HUES64 (cell line): Measurements from ENCODE around the gene CSPG4.
A peak's percentile ranks its signal among the peaks of the same experiment; 100 is the strongest.

ENCODE experiments used
- H3K27ac ChIP-seq: 2 replicates; pipeline ENCODE4 v1.7.0; 2013; ENCODE audit warnings: low read depth, low read length, inconsistent platforms
- H3K27me3 ChIP-seq: 2 replicates; pipeline ENCODE4 v1.6.1; 2013; ENCODE audit warnings: mild to moderate bottlenecking, low read length; ENCODE audit not compliant: insufficient read depth
- H3K36me3 ChIP-seq: 2 replicates; pipeline ENCODE4 v1.6.1; 2013; ENCODE audit warnings: mild to moderate bottlenecking, low read length; ENCODE audit not compliant: insufficient read depth
- H3K4me1 ChIP-seq: 2 replicates; pipeline ENCODE4 v1.6.1; 2013; ENCODE audit warnings: mild to moderate bottlenecking, low read length, moderate library complexity; ENCODE audit not compliant: insufficient read depth
- H3K4me3 ChIP-seq: 2 replicates; pipeline ENCODE4 v1.5.1; 2013; ENCODE audit warnings: mild to moderate bottlenecking, low read length, moderate library complexity
- H3K9ac ChIP-seq: 2 replicates; pipeline ENCODE4 v1.6.1; 2013; ENCODE audit warnings: mild to moderate bottlenecking, low read depth, low read length
- H3K9me3 ChIP-seq: 2 replicates; pipeline ENCODE4 v1.6.1; 2013; ENCODE audit warnings: low read depth, low read length; ENCODE audit not compliant: insufficient read depth
- WGBS: fragments of 150-250, 120-280 bp; methylation state at CpG from one replicate; pipeline ENCODE4 v1.1.7; 2013; ENCODE audit warnings: missing lambda C conversion rate; 5-methylcytosine and 5-hydroxymethylcytosine counted together

The CSPG4 gene

GRCh38 chr15:75646944-75647364, 65.7 kb downstream of the CSPG4 start:
- Histone ChIP-seq H3K27me3 (peaks cover 15% of the 10 kb centered on the region), H3K4me1 (peaks cover 22% of the 10 kb centered on the region), H3K9me3 (no peaks in the 10 kb centered on the region), H3K36me3 (peaks cover 19% of the 10 kb centered on the region), H3K9ac (peak overlapping the region; percentile 86), H3K4me3 (peak overlapping the region; percentile 83), H3K27ac (no peak overlapping the region; the same call in 1 of the 2 replicates)
- 5% methylated on average over 25 of the region's 26 CpGs for WGBS

- Histone ChIP-seq H3K4me3 (peak overlapping the region; percentile 83), H3K27ac (no peak overlapping the region)
- 60% methylated on average over 5 of the region's 5 CpGs for WGBS
These were observed 66.3 kb downstream of the CSPG4 start for GRCh38 chr15:75646112-75646943.

GRCh38 chr15:75644376-75644775, 68.3 kb downstream of the CSPG4 start:
- no peaks in the 10 kb centered on the region for H3K36me3 ChIP-seq
- H3K4me1 ChIP-seq: 0 out of 2 replicates have a peak, but pooled peaks cover 5% of the 10 kb centered on the region
- H3K4me3 ChIP-seq: no peak overlapping the region
- no peak overlapping the region for H3K27ac ChIP-seq
- 72% methylated on average over 2 of the region's 2 CpGs for WGBS
- no peak overlapping the region for H3K9ac ChIP-seq
- H3K9me3 ChIP-seq: no peaks in the 10 kb centered on the region
- peaks cover 15% of the 10 kb centered on the region for H3K27me3 ChIP-seq

More at GRCh38 chr15:75646112-75646943, 66.3 kb downstream of the CSPG4 start:
- Histone ChIP-seq H3K36me3 (peaks cover 18% of the 10 kb centered on the region), H3K9ac (0 out of 2 replicates have a peak overlapping the region, but pooled peaks have one; percentile 86), H3K4me1 (peaks cover 16% of the 10 kb centered on the region; the same call in 1 of the 2 replicates), H3K27me3 (peaks cover 15% of the 10 kb centered on the region), H3K9me3 (no peaks in the 10 kb centered on the region)

DNA sequence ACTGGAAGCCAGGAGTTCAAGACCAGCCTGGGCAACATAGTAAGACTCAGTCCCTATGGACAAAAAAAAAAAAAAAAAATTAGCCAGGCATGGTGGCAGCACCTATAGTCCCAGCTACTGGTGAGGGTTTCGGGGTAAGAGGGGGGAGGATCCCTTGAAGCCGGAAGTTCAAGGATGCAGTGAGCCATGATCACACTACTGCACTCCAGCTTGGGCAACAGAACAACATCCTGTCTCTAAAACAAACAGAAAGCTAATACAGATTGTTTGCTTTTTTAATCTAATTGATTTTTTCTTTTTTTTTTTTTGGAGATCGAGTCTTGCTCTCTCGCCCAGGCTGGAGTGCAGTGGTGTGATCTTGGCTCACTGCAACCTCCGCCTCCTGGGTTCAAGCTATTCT, 71.0 kb downstream of the CSPG4 start:
- H3K36me3 ChIP-seq: no peaks in the 10 kb centered on the region; the same call in 1 of the 2 replicates
- WGBS: 84% methylated on average over 5 of the region's 5 CpGs

DNA sequence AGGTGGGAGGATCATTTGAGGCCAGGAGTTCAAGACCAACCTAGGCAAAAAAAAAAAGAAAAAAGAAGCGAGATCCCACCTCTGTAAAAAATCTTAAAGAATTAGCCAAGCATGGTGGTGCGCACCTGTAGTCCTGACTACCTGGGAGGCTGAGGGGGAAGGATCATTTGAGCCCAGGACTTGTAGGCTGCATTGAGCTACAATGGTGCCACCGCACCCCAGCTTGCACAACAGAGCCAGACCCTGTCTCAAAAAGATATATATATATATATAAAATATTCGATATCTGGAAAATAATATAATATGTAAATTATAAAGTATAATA, 71.5 kb downstream of the CSPG4 start:
- no peaks in the 10 kb centered on the region for H3K9me3 ChIP-seq
- H3K4me1 ChIP-seq: peaks cover 9% of the 10 kb centered on the region; the same call in 1 of the 2 replicates
- H3K27ac ChIP-seq: no peak overlapping the region
- H3K4me3 ChIP-seq: peak overlapping the region; percentile 95
- H3K36me3 ChIP-seq: no peaks in the 10 kb centered on the region; the same call in 1 of the 2 replicates
- WGBS: 81% methylated on average over 2 of the region's 4 CpGs
- H3K27me3 ChIP-seq: peaks cover 5% of the 10 kb centered on the region
- H3K9ac ChIP-seq: peak overlapping the region; percentile 99

More for the DNA sequence above, 71.0 kb downstream of the CSPG4 start:
- H3K4me1 ChIP-seq: peaks cover 9% of the 10 kb centered on the region; the same call in 1 of the 2 replicates
- no peak overlapping the region for H3K4me3 ChIP-seq
- H3K9ac ChIP-seq: no peak overlapping the region
- H3K27me3 ChIP-seq: peaks cover 9% of the 10 kb centered on the region
- no peak overlapping the region for H3K27ac ChIP-seq
- H3K9me3 ChIP-seq: no peaks in the 10 kb centered on the region

DNA sequence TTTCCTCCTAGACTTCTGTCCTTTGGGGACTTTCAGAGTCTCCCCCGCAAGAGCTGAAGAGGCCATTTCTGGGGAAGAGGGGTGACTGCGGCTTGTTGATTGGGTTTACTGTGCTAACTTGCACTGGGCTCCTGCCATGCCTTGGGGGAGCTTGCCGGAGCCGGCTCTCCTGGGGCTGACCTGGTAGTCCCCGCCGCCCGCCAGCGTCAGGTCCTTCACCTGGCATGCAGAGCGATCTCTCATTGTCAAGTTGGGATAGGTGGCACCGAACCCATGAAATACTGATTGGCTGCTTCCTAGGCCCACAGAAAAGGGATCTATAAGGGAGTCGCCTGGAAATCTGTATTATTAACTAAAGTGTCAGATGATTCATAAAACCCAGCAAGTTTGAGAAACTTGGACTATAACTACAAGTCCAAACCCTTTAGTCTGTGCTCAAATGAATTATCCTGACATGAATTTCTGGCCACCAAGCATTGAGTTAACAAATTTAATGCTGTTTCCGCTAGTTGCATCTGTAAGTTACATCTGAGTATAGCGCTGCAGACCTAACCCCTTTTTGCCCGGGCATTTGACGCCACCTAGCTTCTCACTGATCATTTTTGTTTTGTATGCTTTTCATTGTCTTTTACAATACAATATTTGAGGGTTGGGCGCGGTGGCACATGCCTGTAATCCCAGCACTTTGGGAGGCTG, 72.0 kb downstream of the CSPG4 start:
- Histone ChIP-seq H3K36me3 (no peaks in the 10 kb centered on the region; the same call in 1 of the 2 replicates), H3K4me1 (peaks cover 9% of the 10 kb centered on the region; the same call in 1 of the 2 replicates), H3K9ac (peak overlapping the region; percentile 99), H3K4me3 (peak overlapping the region; percentile 95), H3K27me3 (no peaks in the 10 kb centered on the region), H3K9me3 (no peaks in the 10 kb centered on the region), H3K27ac (peak overlapping the region; percentile 91)
- 11% methylated on average over 17 of the region's 17 CpGs for WGBS

DNA sequence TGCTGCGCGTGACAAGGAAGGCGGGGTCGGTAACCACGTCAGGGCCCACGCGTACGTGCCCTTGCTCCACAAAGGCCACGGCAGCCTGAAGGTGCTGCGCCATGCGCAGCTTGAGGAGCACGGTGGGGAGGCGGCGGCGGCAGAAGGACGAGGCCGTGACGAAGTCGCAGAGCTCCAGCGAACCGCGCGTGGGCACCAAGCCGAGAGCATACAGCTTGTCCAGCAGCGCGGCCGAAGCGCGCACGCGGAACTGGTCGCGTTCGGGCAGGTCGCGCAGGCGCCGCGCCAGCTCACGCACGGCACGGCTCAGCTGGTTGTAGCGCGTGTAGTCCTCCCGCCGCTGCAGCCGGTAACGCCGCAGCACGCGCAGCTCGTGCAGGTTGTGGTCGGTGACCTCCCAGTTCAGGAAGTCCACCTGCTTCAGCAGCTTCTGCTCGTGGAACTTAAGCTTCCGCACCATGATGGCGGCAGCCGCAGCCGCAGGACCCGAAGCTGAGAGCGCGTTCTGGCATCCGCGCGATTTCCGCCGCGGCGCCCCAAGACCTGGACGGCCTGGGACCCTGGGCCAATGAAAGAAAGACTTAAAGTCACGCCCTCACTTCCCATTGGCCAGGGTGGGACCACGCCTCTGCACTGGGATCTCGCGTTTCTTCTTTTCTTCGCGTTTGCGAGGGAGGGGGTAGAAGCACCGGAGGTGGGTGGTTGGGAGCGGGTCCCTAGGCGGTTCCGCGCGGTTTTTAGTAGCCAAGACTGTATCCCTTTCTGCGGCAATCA, 72.8 kb downstream of the CSPG4 start, which contains the start of gene IMP3:
Gene IMP3 (minus strand): TSS at position 516 of the 774 bp plus-strand sequence. CDS start 56 bp downstream, at position 460.
- Histone ChIP-seq H3K4me3 (peak within 1 kb of the TSS; percentile 95), H3K4me1 (peaks cover 9% of the 10 kb centered on the region; the same call in 1 of the 2 replicates), H3K9ac (peak within 1 kb of the TSS; percentile 99), H3K36me3 (no peaks in the 10 kb centered on the region; the same call in 1 of the 2 replicates), H3K27ac (peak within 1 kb of the TSS; percentile 91), H3K9me3 (no peaks in the 10 kb centered on the region), H3K27me3 (no peaks in the 10 kb centered on the region)
- WGBS: under 1% methylated on average over 75 of the region's 83 CpGs

GRCh38 chr15:75639191-75639708, 73.4 kb downstream of the CSPG4 start:
- no peaks in the 10 kb centered on the region for H3K9me3 ChIP-seq
- H3K27ac ChIP-seq: peak overlapping the region; percentile 91
- peaks cover 9% of the 10 kb centered on the region for H3K4me1 ChIP-seq
- peak overlapping the region; percentile 99 for H3K9ac ChIP-seq
- H3K36me3 ChIP-seq: no peaks in the 10 kb centered on the region; the same call in 1 of the 2 replicates
- WGBS: 2% methylated on average over 16 of the region's 16 CpGs
- no peaks in the 10 kb centered on the region for H3K27me3 ChIP-seq
- H3K4me3 ChIP-seq: peak overlapping the region; percentile 95

DNA sequence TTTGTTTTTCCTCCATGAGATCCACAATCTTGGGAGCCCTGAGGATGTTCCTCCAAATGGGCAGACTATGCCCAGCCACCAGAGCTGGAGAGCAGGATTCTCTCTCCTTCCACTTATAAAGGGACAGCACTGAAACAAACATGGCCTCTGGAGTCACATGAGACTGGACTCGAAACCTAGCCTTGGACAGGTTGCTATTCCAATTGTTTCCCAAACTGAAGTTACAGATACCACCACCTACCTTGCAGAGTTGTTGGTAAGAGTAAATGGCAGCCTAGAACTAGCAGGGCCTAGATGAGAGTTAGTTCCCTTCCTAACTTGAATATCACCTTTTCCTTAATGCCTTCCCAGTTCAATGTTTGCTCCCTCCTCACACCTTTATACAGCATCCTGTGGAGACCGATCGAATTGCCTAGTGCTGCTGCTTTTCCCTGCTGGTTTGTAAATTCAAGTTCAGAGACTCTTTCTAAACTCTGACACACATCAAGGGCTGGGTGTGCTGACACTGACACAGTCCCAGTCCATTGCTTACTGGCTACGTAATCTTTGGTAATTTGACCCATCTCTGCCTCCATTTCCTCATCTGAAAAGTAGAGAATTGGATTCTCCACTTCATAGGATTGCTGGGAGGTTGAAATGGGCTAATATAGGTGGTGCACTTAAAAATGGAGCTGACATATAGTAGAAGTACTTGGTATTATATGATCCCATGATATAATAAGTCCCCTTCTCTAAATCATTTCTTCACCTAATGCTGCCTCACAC, 75.2 kb downstream of the CSPG4 start:
- Histone ChIP-seq H3K36me3 (no peaks in the 10 kb centered on the region; the same call in 1 of the 2 replicates), H3K4me1 (peaks cover 9% of the 10 kb centered on the region), H3K9me3 (no peaks in the 10 kb centered on the region), H3K4me3 (peak overlapping the region; percentile 95), H3K27me3 (no peaks in the 10 kb centered on the region), H3K27ac (no peak overlapping the region), H3K9ac (no peak overlapping the region)
- 82% methylated on average over 4 of the region's 4 CpGs for WGBS

- no peak overlapping the region for H3K4me3 ChIP-seq
- no peaks in the 10 kb centered on the region for H3K9me3 ChIP-seq
- H3K27me3 ChIP-seq: no peaks in the 10 kb centered on the region
- no peak overlapping the region for H3K9ac ChIP-seq
- WGBS: 92% methylated on average over 6 of the region's 6 CpGs
- H3K4me1 ChIP-seq: peaks cover 9% of the 10 kb centered on the region
- H3K36me3 ChIP-seq: no peaks in the 10 kb centered on the region; the same call in 1 of the 2 replicates
- no peak overlapping the region for H3K27ac ChIP-seq
These were observed 76.6 kb downstream of the CSPG4 start for GRCh38 chr15:75636026-75636425.
